DND-41 (cell line): ENCODE data around the gene CDHR3.

Source experiments
- CTCF ChIP-seq: IDR thresholded peaks from 2 replicates; pipeline ENCODE4 v1.5.1; 2012; ENCODE audit warnings: borderline replicate concordance, low read length, moderate library complexity, mild to moderate bottlenecking; ENCODE audit not compliant: poor library complexity, severe bottlenecking; ENCODE audit errors: extremely low read depth
- EZH2 ChIP-seq: IDR thresholded peaks from 3 replicates; pipeline ENCODE4 v1.6.1; 2012; ENCODE audit warnings: borderline replicate concordance, low read depth, mild to moderate bottlenecking, moderate library complexity, low read length, inconsistent platforms; ENCODE audit not compliant: severe bottlenecking

DNA sequence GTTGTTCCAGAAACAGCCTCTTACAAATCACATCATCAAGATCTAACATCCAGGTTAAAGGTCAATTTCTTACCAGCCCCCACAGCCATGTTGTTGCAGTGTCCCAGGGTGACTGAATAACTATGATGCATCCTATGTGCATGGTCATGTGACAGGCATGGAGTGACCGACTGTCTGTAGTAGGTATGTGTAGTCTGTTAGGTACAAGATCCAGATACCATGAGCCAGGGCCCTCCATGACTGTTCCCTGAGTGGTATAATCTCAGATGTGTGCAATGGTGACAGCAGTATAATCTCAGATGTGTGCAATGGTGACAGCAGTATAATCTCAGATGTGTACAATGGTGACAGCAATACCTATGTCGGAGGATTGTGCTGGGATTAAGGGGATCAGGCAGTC is 8.8 kb downstream of the CDHR3 start:
- TF ChIP-seq CTCF (no peak), EZH2 (no peak)
